Liver (tissue), 3 donors: ENCODE results near the gene USP9X.

Experiments
- ATF3 ChIP-seq: IDR thresholded peaks from 2 replicates; pipeline ENCODE4 v1.6.1; 2016; ENCODE audit warnings: antibody characterized with exemption
- EGR1 ChIP-seq, 2 donors: IDR thresholded peaks; 2 replicates each; pipeline ENCODE4 v1.6.1; 2016 to 2018; ENCODE audit warnings: antibody characterized with exemption in 2 of 2, low read depth in 2 of 2
- MAX ChIP-seq: IDR thresholded peaks from 2 replicates; pipeline ENCODE4 v1.6.1; 2016; ENCODE audit warnings: antibody characterized with exemption
- RAD21 ChIP-seq, 2 donors: IDR thresholded peaks; 2 replicates each; pipeline ENCODE4 v1.6.1; 2016; ENCODE audit warnings: antibody characterized with exemption in 2 of 2, mild to moderate bottlenecking in 2 of 2
- REST ChIP-seq: IDR thresholded peaks from 2 replicates; pipeline ENCODE4 v1.6.1; 2016; ENCODE audit warnings: antibody characterized with exemption, mild to moderate bottlenecking
- SP1 ChIP-seq: IDR thresholded peaks from 2 replicates; pipeline ENCODE4 v1.6.1; 2018; ENCODE audit warnings: antibody characterized with exemption, mild to moderate bottlenecking
- TAF1 ChIP-seq: conservative IDR thresholded peaks from 2 replicates; pipeline ENCODE4 v1.6.1; 2016; ENCODE audit warnings: antibody characterized with exemption, mild to moderate bottlenecking
- YY1 ChIP-seq: IDR thresholded peaks from 2 replicates; pipeline ENCODE4 v1.6.1; 2016; ENCODE audit warnings: antibody characterized with exemption, mild to moderate bottlenecking
- ZBTB33 ChIP-seq: IDR thresholded peaks from 2 replicates; pipeline ENCODE4 v1.6.1; 2016; ENCODE audit warnings: antibody characterized with exemption
- TF ChIP-seq, protein P1 (sequence below): fragments of 150-350 bp; IDR thresholded peaks from 2 replicates; pipeline ENCODE4 v1.5.1; 2017; ENCODE audit warnings: improper control_type of control experiment, low read depth, low read length; ENCODE audit not compliant: missing input control
- donor health status: healthy.
- donor health status: healthy.

DNA sequence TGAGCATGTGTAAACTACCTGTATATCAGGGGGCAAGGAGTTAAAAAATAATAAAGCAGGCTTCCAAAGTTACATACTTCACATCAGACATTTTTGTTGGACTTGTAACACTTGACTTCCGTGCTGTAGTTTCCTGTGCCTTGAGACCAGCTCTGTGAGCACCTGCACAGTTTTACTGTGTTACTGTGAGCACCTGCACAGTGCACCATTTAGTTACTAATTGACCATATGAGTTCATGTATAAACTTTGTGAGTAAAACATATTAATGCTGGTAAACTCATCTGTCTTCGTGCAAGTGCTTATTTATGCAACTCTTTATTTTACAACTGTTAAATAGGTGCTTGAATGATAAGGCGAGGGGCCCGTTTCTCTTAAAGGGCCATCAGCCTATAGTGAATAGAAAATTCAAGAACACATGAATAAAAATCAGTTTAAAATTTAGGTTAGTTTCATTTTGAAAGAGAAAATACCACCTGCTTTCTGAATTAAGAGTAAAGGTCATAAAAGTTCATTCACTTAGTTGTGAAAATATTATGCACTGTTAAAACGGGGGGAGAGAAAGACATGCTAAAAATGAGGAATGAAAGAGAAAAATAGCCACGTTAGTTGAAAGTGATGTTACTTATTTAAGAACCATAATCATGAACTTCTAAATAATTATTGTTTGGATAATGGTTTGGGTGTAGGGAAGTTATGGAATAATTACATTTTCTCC, 42.4 kb downstream of the USP9X start:
- no peak for TF ChIP-seq YY1
- TF ChIP-seq REST: no peak
- TF ChIP-seq MAX: no peak
- TF ChIP-seq, protein P1, sequence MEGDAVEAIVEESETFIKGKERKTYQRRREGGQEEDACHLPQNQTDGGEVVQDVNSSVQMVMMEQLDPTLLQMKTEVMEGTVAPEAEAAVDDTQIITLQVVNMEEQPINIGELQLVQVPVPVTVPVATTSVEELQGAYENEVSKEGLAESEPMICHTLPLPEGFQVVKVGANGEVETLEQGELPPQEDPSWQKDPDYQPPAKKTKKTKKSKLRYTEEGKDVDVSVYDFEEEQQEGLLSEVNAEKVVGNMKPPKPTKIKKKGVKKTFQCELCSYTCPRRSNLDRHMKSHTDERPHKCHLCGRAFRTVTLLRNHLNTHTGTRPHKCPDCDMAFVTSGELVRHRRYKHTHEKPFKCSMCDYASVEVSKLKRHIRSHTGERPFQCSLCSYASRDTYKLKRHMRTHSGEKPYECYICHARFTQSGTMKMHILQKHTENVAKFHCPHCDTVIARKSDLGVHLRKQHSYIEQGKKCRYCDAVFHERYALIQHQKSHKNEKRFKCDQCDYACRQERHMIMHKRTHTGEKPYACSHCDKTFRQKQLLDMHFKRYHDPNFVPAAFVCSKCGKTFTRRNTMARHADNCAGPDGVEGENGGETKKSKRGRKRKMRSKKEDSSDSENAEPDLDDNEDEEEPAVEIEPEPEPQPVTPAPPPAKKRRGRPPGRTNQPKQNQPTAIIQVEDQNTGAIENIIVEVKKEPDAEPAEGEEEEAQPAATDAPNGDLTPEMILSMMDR: no peak
- TF ChIP-seq SP1: no peak
- TF ChIP-seq ATF3: no peak
- no peak for TF ChIP-seq TAF1
- no peak for TF ChIP-seq RAD21 (IDR thresholded peaks at IDR 0.05)
- TF ChIP-seq EGR1 (IDR thresholded peaks at IDR 0.05; ENCODE audit: low read depth in 2 of 2): no peak
- no peak for TF ChIP-seq ZBTB33
